Upper lobe of right lung (tissue), 1 donor: ENCODE results near the gene POFUT2. TPM values are rescaled to one million over a fixed set of nuclear protein-coding genes. Genes with fewer than 3 reads are reported as not detected.
A peak's percentile ranks its signal among the peaks of the same experiment; 100 is the strongest.

Experiments
- ATAC-seq: fragments of 200-7000 bp; cut with Tn5 transposase; one replicate; pipeline ENCODE4 v1.9.1; 2020; ENCODE audit warnings: mild to moderate bottlenecking, moderate library complexity
- DNase-seq: peaks from one replicate; pipeline ENCODE4 v3.0.0-alpha.2; 2020
- H3K27ac ChIP-seq: fragments of 200-600 bp; one replicate; pipeline ENCODE4 v1.8.0; 2022
- H3K27me3 ChIP-seq: fragments of 200-600 bp; one replicate; pipeline ENCODE4 v1.8.0; 2022; ENCODE audit warnings: mild to moderate bottlenecking
- H3K36me3 ChIP-seq: fragments of 200-600 bp; one replicate; pipeline ENCODE4 v1.8.0; 2022
- H3K4me1 ChIP-seq: fragments of 200-600 bp; one replicate; pipeline ENCODE4 v1.8.0; 2022
- H3K4me3 ChIP-seq: fragments of 200-600 bp; one replicate; pipeline ENCODE4 v1.8.0; 2022; ENCODE audit warnings: mild to moderate bottlenecking
- H3K9me3 ChIP-seq: fragments of 200-600 bp; one replicate; pipeline ENCODE4 v1.8.0; 2022
- intact Hi-C: fragments of 100-400 bp; cut with DNase I; formaldehyde crosslinking; loops from one replicate; pipeline ENCODE4 v1.11.0; 2022
- total RNA-seq: library from RNA; stranded (reverse); fragmentation: NEBNext Ultra II Directional; extraction: Animal tissue kit (Norgen Biotek cat#: 25700); gene quantifications from one replicate; pipeline ENCODE4 v1.2.1, GENCODE V29; 2021
- TF ChIP-seq, protein P1 (sequence below): fragments of 200-600 bp; IDR thresholded peaks from one replicate; pipeline ENCODE4 v1.8.0; 2022; ENCODE audit warnings: antibody characterized with exemption
- donor health status: DM: no; HTN: yes; CAD: no; lungs with severe emphysema.

Gene POFUT2
- total RNA-seq, 1 donor from 2014 or later = 29.0 TPM

DNA sequence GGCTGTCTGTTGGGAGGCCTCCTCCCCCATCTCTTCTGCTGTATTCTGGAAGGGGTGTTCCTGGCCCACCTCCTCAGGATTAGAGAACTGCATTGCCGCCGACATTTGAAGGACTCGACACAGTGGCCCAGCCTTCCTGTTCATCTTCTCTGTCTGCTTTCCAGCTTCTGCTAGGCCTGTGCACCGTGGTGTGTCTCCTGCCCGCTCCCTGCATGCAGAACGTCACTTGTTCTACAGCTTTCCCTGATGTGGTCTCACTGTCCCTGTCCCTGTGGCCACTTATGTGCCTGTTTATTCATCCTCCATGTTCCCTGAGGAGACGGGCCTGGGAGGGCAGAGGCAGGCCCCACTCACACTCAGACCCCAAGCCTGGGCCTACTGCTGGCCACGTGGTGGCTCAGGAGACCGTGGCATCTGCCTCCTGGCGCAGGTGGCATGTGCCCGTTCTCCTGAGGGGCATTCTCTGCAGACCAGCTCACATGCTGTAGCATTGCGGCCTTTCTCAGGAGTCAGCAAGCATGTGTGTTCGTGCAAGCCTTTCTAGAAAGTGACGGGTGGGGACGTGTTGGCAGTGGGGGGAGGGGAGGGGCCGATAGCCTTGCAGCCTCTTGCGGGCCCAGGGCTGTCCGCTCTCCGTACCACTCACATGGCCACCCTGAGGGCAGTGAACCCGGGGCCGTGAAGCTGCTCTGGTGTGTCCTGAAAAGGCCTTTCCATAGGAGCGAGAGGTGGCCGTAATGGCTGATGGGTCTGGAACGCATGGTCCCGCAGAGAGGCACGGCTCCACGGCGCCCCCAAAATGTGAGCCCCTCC is 35.9 kb downstream of the POFUT2 start:
- intact Hi-C loops = no loop called here
- TF ChIP-seq, protein P1, sequence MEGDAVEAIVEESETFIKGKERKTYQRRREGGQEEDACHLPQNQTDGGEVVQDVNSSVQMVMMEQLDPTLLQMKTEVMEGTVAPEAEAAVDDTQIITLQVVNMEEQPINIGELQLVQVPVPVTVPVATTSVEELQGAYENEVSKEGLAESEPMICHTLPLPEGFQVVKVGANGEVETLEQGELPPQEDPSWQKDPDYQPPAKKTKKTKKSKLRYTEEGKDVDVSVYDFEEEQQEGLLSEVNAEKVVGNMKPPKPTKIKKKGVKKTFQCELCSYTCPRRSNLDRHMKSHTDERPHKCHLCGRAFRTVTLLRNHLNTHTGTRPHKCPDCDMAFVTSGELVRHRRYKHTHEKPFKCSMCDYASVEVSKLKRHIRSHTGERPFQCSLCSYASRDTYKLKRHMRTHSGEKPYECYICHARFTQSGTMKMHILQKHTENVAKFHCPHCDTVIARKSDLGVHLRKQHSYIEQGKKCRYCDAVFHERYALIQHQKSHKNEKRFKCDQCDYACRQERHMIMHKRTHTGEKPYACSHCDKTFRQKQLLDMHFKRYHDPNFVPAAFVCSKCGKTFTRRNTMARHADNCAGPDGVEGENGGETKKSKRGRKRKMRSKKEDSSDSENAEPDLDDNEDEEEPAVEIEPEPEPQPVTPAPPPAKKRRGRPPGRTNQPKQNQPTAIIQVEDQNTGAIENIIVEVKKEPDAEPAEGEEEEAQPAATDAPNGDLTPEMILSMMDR = no peak
- peaks cover 20% of the 10 kb centered on the region for H3K27me3 ChIP-seq
- no peak overlapping the region for H3K4me3 ChIP-seq
- H3K36me3 ChIP-seq = no peaks in the 10 kb centered on the region
- DNase-seq (no peak), ATAC-seq (no peak)
- H3K27ac ChIP-seq = no peak overlapping the region
- H3K9me3 ChIP-seq = no peaks in the 10 kb centered on the region
- H3K4me1 ChIP-seq = no peaks in the 10 kb centered on the region

DNA sequence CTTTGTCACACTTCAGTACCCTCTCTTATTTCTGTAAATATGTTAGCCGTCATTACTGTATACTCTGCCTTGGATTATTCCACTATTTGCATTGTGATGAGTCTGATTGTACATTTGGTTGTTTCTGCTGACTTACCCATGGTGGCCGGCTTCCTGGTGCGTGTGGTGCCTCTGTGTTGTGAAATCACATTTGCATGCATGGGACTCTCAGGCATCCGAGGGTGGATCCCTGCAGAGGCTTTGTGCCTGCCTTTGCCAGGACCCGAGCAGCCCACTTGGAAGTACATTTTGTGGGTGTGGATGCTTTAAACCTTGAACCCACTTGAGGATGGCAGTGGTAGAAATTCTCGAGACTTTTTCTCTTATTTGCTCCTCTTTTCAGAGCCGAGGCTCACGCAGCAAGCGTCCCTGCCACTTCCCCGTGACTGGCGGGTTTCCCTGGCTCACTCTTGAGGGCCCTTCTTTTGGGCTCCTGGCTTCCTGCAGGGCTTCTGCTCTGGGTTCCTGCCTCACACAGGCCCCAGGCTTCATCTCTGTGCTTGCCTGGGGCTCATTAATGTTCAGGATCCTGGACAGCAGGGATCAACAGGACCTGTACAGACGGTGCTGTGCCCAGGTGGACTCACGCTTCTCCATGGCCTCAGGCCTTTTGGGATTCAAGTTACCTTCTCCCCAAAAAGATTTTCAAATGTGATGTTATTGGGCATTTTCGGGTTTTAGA is 36.6 kb downstream of the POFUT2 start:
- ATAC-seq (no peak), DNase-seq (no peak)
- H3K27me3 ChIP-seq = peaks cover 15% of the 10 kb centered on the region
- H3K4me1 ChIP-seq = no peaks in the 10 kb centered on the region
- H3K4me3 ChIP-seq = no peak overlapping the region
- TF ChIP-seq, protein P1 = no peak
- H3K9me3 ChIP-seq = no peaks in the 10 kb centered on the region
- intact Hi-C loops = no loop called here
- no peak overlapping the region for H3K27ac ChIP-seq
- no peaks in the 10 kb centered on the region for H3K36me3 ChIP-seq

DNA sequence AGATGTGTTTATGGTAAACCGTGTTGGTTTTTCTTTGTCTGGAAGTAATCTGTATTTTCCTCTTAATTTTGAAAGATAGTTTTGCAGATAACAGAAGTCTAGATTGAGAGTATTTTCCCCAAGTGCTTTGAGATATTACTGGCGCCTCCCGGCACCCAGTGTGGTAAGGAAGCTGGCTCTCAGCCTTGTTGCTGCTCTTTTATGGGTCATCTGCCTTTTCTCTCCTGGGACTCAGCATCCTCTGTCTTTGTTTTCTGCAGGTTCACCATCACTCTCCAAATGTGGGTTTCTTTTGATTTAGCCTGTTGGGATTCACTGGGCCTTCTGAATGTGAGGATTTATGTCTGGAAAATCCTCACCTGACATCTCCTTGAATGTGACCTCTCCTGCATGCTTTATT is 37.4 kb downstream of the POFUT2 start:
- ATAC-seq (no peak), DNase-seq (no peak)
- intact Hi-C loops = no loop called here
- no peaks in the 10 kb centered on the region for H3K36me3 ChIP-seq
- no peak overlapping the region for H3K4me3 ChIP-seq
- H3K27me3 ChIP-seq = peaks cover 12% of the 10 kb centered on the region
- H3K27ac ChIP-seq = no peak overlapping the region
- H3K9me3 ChIP-seq = no peaks in the 10 kb centered on the region
- H3K4me1 ChIP-seq = no peaks in the 10 kb centered on the region
- TF ChIP-seq, protein P1 = no peak

DNA sequence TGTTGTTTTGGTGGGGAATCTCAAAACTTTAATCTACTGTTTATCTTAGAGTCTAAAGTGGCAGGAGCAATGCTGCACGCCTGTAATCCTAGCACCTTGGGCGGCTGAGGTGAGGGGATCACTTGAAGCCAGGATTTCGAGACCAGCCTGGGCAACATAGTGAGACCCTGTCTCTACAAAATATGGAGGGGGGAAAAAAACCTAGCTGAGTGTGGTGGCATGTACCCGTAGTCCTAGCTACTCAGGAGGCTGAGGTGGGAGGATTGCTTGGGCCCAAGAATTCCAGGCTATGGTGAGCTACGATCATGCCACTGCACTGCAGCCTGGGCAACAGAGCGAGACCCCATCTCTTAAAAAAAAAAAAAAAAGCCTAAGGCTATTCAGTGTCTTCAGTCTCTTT is 38.1 kb downstream of the POFUT2 start:
- Histone ChIP-seq H3K4me3 (no peak overlapping the region), H3K36me3 (no peaks in the 10 kb centered on the region), H3K9me3 (no peaks in the 10 kb centered on the region), H3K27ac (no peak overlapping the region), H3K4me1 (no peaks in the 10 kb centered on the region), H3K27me3 (peaks cover 6% of the 10 kb centered on the region)
- no peak for DNase-seq
- TF ChIP-seq, protein P1 = no peak
- ATAC-seq = no peak
- intact Hi-C loops = no loop called here

DNA sequence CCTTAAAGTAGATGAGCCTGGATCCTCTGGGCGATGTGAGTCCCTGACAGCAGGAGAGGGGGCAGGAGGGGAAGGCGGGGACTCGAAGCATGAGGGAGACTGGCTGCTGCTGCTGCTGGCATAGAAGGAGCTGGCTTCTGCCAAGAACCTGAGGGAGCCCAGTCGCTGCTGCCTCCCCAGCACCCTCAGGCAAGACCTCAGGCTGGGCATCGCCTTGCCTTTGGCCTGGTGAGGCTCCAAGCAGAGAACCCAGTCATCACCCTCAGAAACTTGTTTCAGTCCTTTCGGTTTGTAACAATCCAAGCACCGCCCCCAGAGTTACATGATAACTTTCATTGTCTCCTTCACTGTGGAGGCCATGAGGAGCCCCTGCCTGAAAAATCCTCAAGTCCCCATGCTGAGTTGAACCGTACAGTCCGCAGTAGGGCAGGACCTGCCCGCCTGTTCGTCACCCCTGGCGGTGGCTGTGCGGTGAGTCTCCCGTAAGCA is 38.8 kb downstream of the POFUT2 start:
- H3K27ac ChIP-seq = no peak overlapping the region
- intact Hi-C loops = no loop called here
- H3K4me1 ChIP-seq = no peaks in the 10 kb centered on the region
- no peaks in the 10 kb centered on the region for H3K27me3 ChIP-seq
- ATAC-seq (peak; percentile 24), DNase-seq (no peak)
- TF ChIP-seq, protein P1 = no peak
- peak overlapping the region; percentile 16 for H3K4me3 ChIP-seq
- H3K36me3 ChIP-seq = no peaks in the 10 kb centered on the region
- no peaks in the 10 kb centered on the region for H3K9me3 ChIP-seq
